HG02870 (cell line): ENCODE data around the gene LRBA.
"Not testable (repeated sequence)": the region's sequence is repeated elsewhere in the genome, so short reads cannot be mapped to it uniquely, and the experiment has no call there.

ENCODE experiments used
- ATAC-seq: cut with Tn5 transposase; IDR thresholded peaks from one replicate; pipeline ENCODE4 v1.9.1; 2021; ENCODE audit warnings: mild to moderate bottlenecking, moderate library complexity; ENCODE audit not compliant: unreplicated experiment

LRBA gene

GRCh38 chr4:150572704-150573504 lies 442.2 kb downstream of the LRBA start:
- ATAC-seq, result no peak

- ATAC-seq, result no peak
Measured at GRCh38 chr4:150570862-150571261, 444.2 kb downstream of the LRBA start.

- no peak for ATAC-seq
Measured at GRCh38 chr4:150569998-150570535, 445.0 kb downstream of the LRBA start.

- ATAC-seq, result no peak
Measured at GRCh38 chr4:150569384-150569987, 445.6 kb downstream of the LRBA start.

- ATAC-seq, result no peak
Measured at GRCh38 chr4:150567070-150567469, 448.0 kb downstream of the LRBA start.

- ATAC-seq, result not testable (repeated sequence)
Measured at GRCh38 chr4:150564967-150565366, 450.1 kb downstream of the LRBA start.

GRCh38 chr4:150562751-150563150 lies 452.3 kb downstream of the LRBA start:
- ATAC-seq, result no peak

GRCh38 chr4:150562250-150562649 lies 452.8 kb downstream of the LRBA start:
- ATAC-seq, result no peak

GRCh38 chr4:150561143-150561737 lies 453.8 kb downstream of the LRBA start:
- ATAC-seq, result no peak

- not testable (repeated sequence) for ATAC-seq
Measured at GRCh38 chr4:150557811-150558210, 457.3 kb downstream of the LRBA start.

GRCh38 chr4:150547154-150547838 lies 467.8 kb downstream of the LRBA start:
- ATAC-seq, result no peak

GRCh38 chr4:150546286-150546685 lies 468.8 kb downstream of the LRBA start:
- ATAC-seq, result no peak

- no peak for ATAC-seq
Measured at GRCh38 chr4:150543042-150543441, 472.0 kb downstream of the LRBA start.

GRCh38 chr4:150541681-150542080 lies 473.4 kb downstream of the LRBA start:
- no peak for ATAC-seq

GRCh38 chr4:150540959-150541360 lies 474.1 kb downstream of the LRBA start:
- no peak for ATAC-seq

- no peak for ATAC-seq
Measured at GRCh38 chr4:150540536-150540935, 474.5 kb downstream of the LRBA start.

- ATAC-seq, result not testable (repeated sequence)
Measured at GRCh38 chr4:150537911-150538310, 477.2 kb downstream of the LRBA start.

- no peak for ATAC-seq
Measured at GRCh38 chr4:150534818-150535217, 480.3 kb downstream of the LRBA start.

GRCh38 chr4:150533673-150534072 lies 481.4 kb downstream of the LRBA start:
- no peak for ATAC-seq

GRCh38 chr4:150525321-150525868 lies 489.7 kb downstream of the LRBA start:
- ATAC-seq, result no peak

GRCh38 chr4:150518559-150518958 lies 496.5 kb downstream of the LRBA start:
- no peak for ATAC-seq
